SK-N-SH (cell line): ENCODE data around the gene NFATC2IP.

Experiments used
- CTCF ChIP-seq: fragments of 200-600 bp; sonication (generic); IDR thresholded peaks from 2 replicates; pipeline ENCODE4 v1.6.1; 2017; ENCODE audit warnings: antibody characterized with exemption, mild to moderate bottlenecking, moderate library complexity
- EP300 ChIP-seq, 2 experiments: IDR thresholded peaks; 2 replicates each; pipeline versions ENCODE4 v1.4.0 to v1.6.1; 2012; ENCODE audit warnings: borderline replicate concordance in 1 of 2, low read depth in 1 of 2, low read length in 1 of 2
- EZH2phosphoT487 ChIP-seq: fragments of 200-600 bp; sonication (generic); IDR thresholded peaks from 2 replicates; pipeline ENCODE4 v1.6.1; 2017; ENCODE audit warnings: low read depth, mixed run types, mild to moderate bottlenecking, antibody characterized with exemption, moderate library complexity, borderline replicate concordance
- FOSL2 ChIP-seq: IDR thresholded peaks from 2 replicates; pipeline ENCODE4 v1.4.0; 2012; ENCODE audit warnings: low read depth, mild to moderate bottlenecking, moderate library complexity, borderline replicate concordance
- FOXJ3 ChIP-seq: sonication (generic); formaldehyde crosslinking; IDR thresholded peaks from 2 replicates; pipeline ENCODE4 v1.5.1; 2020; ENCODE audit warnings: mild to moderate bottlenecking, missing genetic modification reagents
- PBX3 ChIP-seq: IDR thresholded peaks from 2 replicates; pipeline ENCODE4; 2012
- POLR2AphosphoS5 ChIP-seq: IDR thresholded peaks from 2 replicates; pipeline ENCODE4 v1.6.1; 2012; ENCODE audit warnings: low read depth, low read length
- RCOR1 ChIP-seq: fragments of 150-350 bp; IDR thresholded peaks from 2 replicates; pipeline ENCODE4 v1.6.1; 2017; ENCODE audit warnings: antibody characterized with exemption, low read length
- TAF1 ChIP-seq: IDR thresholded peaks from 2 replicates; pipeline ENCODE4 v1.6.1; 2012; ENCODE audit warnings: low read depth, mild to moderate bottlenecking, low read length, moderate library complexity, borderline replicate concordance

GRCh38 chr16:28925386-28926228, 25.1 kb upstream of the NFATC2IP start:
- TF ChIP-seq PBX3 = peak; percentile 59
- no peak; a peak in 1 of 4 replicates for TF ChIP-seq EP300 (IDR thresholded peaks at IDR 0.05; ENCODE audit: borderline replicate concordance in 1 of 2, low read depth in 1 of 2, low read length in 1 of 2)
- TF ChIP-seq FOSL2 = no peak
- TF ChIP-seq RCOR1 = no peak
- TF ChIP-seq POLR2AphosphoS5 = peak; percentile 50
- no peak for TF ChIP-seq CTCF
- no peak for TF ChIP-seq EZH2phosphoT487
- no peak for TF ChIP-seq FOXJ3 (CRISPR knock-in tag)
- peak; percentile 22; the same call in 1 of the 2 replicates for TF ChIP-seq TAF1
